ENCODE data around the gene EFHC1. TPM values are rescaled to one million over a fixed set of nuclear protein-coding genes. Genes with fewer than 3 reads are reported as not detected.

Gene EFHC1
- total RNA-seq, 1 donor: 30.3 TPM

- TF ChIP-seq CTCF (IDR thresholded peaks at IDR 0.05; ENCODE audit: insufficient read depth, low read length): no peak
- peak; percentile 90 for DNase-seq (ENCODE audit: low read depth)
- peak overlapping the region; percentile 35 for H3K4me3 ChIP-seq (ENCODE audit: low read depth, low read length)
These were observed 150.2 kb downstream of the EFHC1 start for GRCh38 chr6:52570291-52570700.

GRCh38 chr6:52571099-52571755 is 151.1 kb downstream of the EFHC1 start:
- TF ChIP-seq CTCF (IDR thresholded peaks at IDR 0.05; ENCODE audit: insufficient read depth, low read length): no peak
- peak overlapping the region; percentile 36 for H3K4me3 ChIP-seq (ENCODE audit: low read depth, low read length)
- DNase-seq (ENCODE audit: low read depth): no peak

GRCh38 chr6:52572536-52572935 is 152.4 kb downstream of the EFHC1 start:
- no peak for TF ChIP-seq CTCF (IDR thresholded peaks at IDR 0.05; ENCODE audit: insufficient read depth, low read length)
- DNase-seq (ENCODE audit: low read depth): no peak
- peak overlapping the region; percentile 96 for H3K4me3 ChIP-seq (ENCODE audit: low read depth, low read length)

- peak; percentile 63 for DNase-seq (ENCODE audit: low read depth)
- H3K4me3 ChIP-seq (ENCODE audit: low read depth, low read length): peak overlapping the region; percentile 96
- peak; percentile 34 for TF ChIP-seq CTCF (IDR thresholded peaks at IDR 0.05; ENCODE audit: insufficient read depth, low read length)
These were observed 153.2 kb downstream of the EFHC1 start for GRCh38 chr6:52573295-52573694.

Other genes starting within 250 kb of the EFHC1 start
- gene IL17A, start 234.0 kb upstream of the EFHC1 start, total RNA-seq (ENCODE audit: low replicate concordance): not detected in 2 replicates
- not detected in 2 replicates for gene IL17F, start 175.8 kb upstream of the EFHC1 start, total RNA-seq (ENCODE audit: low replicate concordance)
- 35.8 and 85.7 TPM in 2 replicates for gene MCM3, start 135.6 kb upstream of the EFHC1 start, total RNA-seq (ENCODE audit: low replicate concordance)
- gene PAQR8, start 58.2 kb upstream of the EFHC1 start, total RNA-seq (ENCODE audit: low replicate concordance): 3.5 and 8.6 TPM in 2 replicates
- gene TRAM2, start 156.7 kb downstream of the EFHC1 start, total RNA-seq (ENCODE audit: low replicate concordance): 82.1 and 128 TPM in 2 replicates

All from fibroblast of the aortic adventitia (primary cell).